ENCODE data around the gene SHLD1.

Gene SHLD1

GRCh38 chr20:5770231-5770986 is 20.2 kb downstream of the SHLD1 start:
- Histone ChIP-seq H3K4me1 (ENCODE audit: control insufficient read depth in 1 of 2, insufficient read depth in 1 of 2, low read depth in 1 of 2, low read length in 1 of 2) (peaks cover 48 to 50% of the 10 kb centered on the region in 2 experiments), H3K27me3 (no peaks in the 10 kb centered on the region), H3K9me3 (no peaks in the 10 kb centered on the region), H3K27ac (peak overlapping the region; percentile 72), H3K4me3 (ENCODE audit: low read depth in 1 of 2, low read length in 1 of 2) (peak overlapping the region in 1 of 2 experiments; percentile 17), H3K36me3 (peaks cover 6% of the 10 kb centered on the region)
- no peak for TF ChIP-seq CTCF (IDR thresholded peaks at IDR 0.05)

GRCh38 chr20:5770987-5771318 is 20.8 kb downstream of the SHLD1 start:
- Histone ChIP-seq H3K36me3 (peaks cover 6% of the 10 kb centered on the region), H3K4me3 (ENCODE audit: low read depth in 1 of 2, low read length in 1 of 2) (no peak overlapping the region), H3K27ac (peak overlapping the region; percentile 72), H3K27me3 (no peaks in the 10 kb centered on the region), H3K4me1 (ENCODE audit: control insufficient read depth in 1 of 2, insufficient read depth in 1 of 2, low read depth in 1 of 2, low read length in 1 of 2) (peaks cover 48 to 51% of the 10 kb centered on the region in 2 experiments), H3K9me3 (no peaks in the 10 kb centered on the region)
- TF ChIP-seq CTCF (IDR thresholded peaks at IDR 0.05): no peak

GRCh38 chr20:5772704-5773103 is 22.5 kb downstream of the SHLD1 start:
- no peak for TF ChIP-seq CTCF (IDR thresholded peaks at IDR 0.05)

GRCh38 chr20:5773589-5773988 is 23.4 kb downstream of the SHLD1 start:
- TF ChIP-seq CTCF (IDR thresholded peaks at IDR 0.05): no peak
- H3K27ac ChIP-seq: peak overlapping the region; percentile 82
- peaks cover 48 to 51% of the 10 kb centered on the region in 2 experiments for H3K4me1 ChIP-seq (ENCODE audit: control insufficient read depth in 1 of 2, insufficient read depth in 1 of 2, low read depth in 1 of 2, low read length in 1 of 2)
- H3K27me3 ChIP-seq: no peaks in the 10 kb centered on the region
- no peak overlapping the region for H3K4me3 ChIP-seq (ENCODE audit: low read depth in 1 of 2, low read length in 1 of 2)
- no peaks in the 10 kb centered on the region for H3K9me3 ChIP-seq
- no peaks in the 10 kb centered on the region for H3K36me3 ChIP-seq

More at GRCh38 chr20:5772704-5773103, 22.5 kb downstream of the SHLD1 start:
- H3K27me3 ChIP-seq: no peaks in the 10 kb centered on the region
- no peaks in the 10 kb centered on the region for H3K36me3 ChIP-seq
- no peaks in the 10 kb centered on the region for H3K9me3 ChIP-seq
- no peak overlapping the region for H3K27ac ChIP-seq
- H3K4me1 ChIP-seq (ENCODE audit: control insufficient read depth in 1 of 2, insufficient read depth in 1 of 2, low read depth in 1 of 2, low read length in 1 of 2): peaks cover 48 to 51% of the 10 kb centered on the region in 2 experiments
- no peak overlapping the region for H3K4me3 ChIP-seq (ENCODE audit: low read depth in 1 of 2, low read length in 1 of 2)

GRCh38 chr20:5776077-5776476 is 25.9 kb downstream of the SHLD1 start:
- Histone ChIP-seq H3K27me3 (no peaks in the 10 kb centered on the region), H3K9me3 (no peaks in the 10 kb centered on the region), H3K4me1 (ENCODE audit: control insufficient read depth in 1 of 2, insufficient read depth in 1 of 2, low read depth in 1 of 2, low read length in 1 of 2) (peaks cover 25 to 26% of the 10 kb centered on the region in 2 experiments), H3K4me3 (ENCODE audit: low read depth in 1 of 2, low read length in 1 of 2) (no peak overlapping the region), H3K36me3 (peaks cover 1% of the 10 kb centered on the region), H3K27ac (no peak overlapping the region)
- no peak for TF ChIP-seq CTCF (IDR thresholded peaks at IDR 0.05)
